ENCODE data around the gene ACTR10.
"Not testable (repeated sequence)": the region's sequence is repeated elsewhere in the genome, so short reads cannot be mapped to it uniquely, and the experiment has no call there.

Gene ACTR10

GRCh38 chr14:58215191-58215914 lies 15.4 kb downstream of the ACTR10 start:
- no peak for DNase-seq (ENCODE audit: extremely low read depth in 1 of 2, low read depth in 1 of 2)

GRCh38 chr14:58216544-58216943 lies 16.6 kb downstream of the ACTR10 start:
- no peak for DNase-seq (ENCODE audit: extremely low read depth in 1 of 2, low read depth in 1 of 2)

GRCh38 chr14:58227096-58227819 lies 27.3 kb downstream of the ACTR10 start:
- DNase-seq (ENCODE audit: extremely low read depth in 1 of 2, low read depth in 1 of 2): no peak

- DNase-seq (ENCODE audit: extremely low read depth in 1 of 2, low read depth in 1 of 2): peak in 1 of 2 donors; percentile 12
Measured at GRCh38 chr14:58238252-58239243, 38.6 kb downstream of the ACTR10 start.

GRCh38 chr14:58239244-58240195 lies 39.6 kb downstream of the ACTR10 start:
- peak; percentile 26 to 55 for DNase-seq (ENCODE audit: extremely low read depth in 1 of 2, low read depth in 1 of 2)

GRCh38 chr14:58243790-58244555 lies 44.0 kb downstream of the ACTR10 start:
- DNase-seq (ENCODE audit: extremely low read depth in 1 of 2, low read depth in 1 of 2): no peak

GRCh38 chr14:58244556-58245387 lies 44.8 kb downstream of the ACTR10 start, which contains the start of gene PSMA3:
PSMA3 (plus strand) TSS chr14:58244843; CDS start chr14:58244921, 78 bp downstream.
- peak; percentile 93 to 96 for DNase-seq (ENCODE audit: extremely low read depth in 1 of 2, low read depth in 1 of 2)

- no peak for DNase-seq (ENCODE audit: extremely low read depth in 1 of 2, low read depth in 1 of 2)
Measured at GRCh38 chr14:58245562-58245961, 45.6 kb downstream of the ACTR10 start.

GRCh38 chr14:58249611-58250010 lies 49.7 kb downstream of the ACTR10 start:
- no peak for DNase-seq (ENCODE audit: extremely low read depth in 1 of 2, low read depth in 1 of 2)

- DNase-seq (ENCODE audit: extremely low read depth in 1 of 2, low read depth in 1 of 2): no peak
Measured at GRCh38 chr14:58258156-58258555, 58.2 kb downstream of the ACTR10 start.

GRCh38 chr14:58262005-58262404 lies 62.1 kb downstream of the ACTR10 start:
- DNase-seq (ENCODE audit: extremely low read depth in 1 of 2, low read depth in 1 of 2): not testable (repeated sequence)

- no peak for DNase-seq (ENCODE audit: extremely low read depth in 1 of 2, low read depth in 1 of 2)
Measured at GRCh38 chr14:58265401-58265800, 65.5 kb downstream of the ACTR10 start.

- no peak for DNase-seq (ENCODE audit: extremely low read depth in 1 of 2, low read depth in 1 of 2)
Measured at GRCh38 chr14:58270628-58271027, 70.7 kb downstream of the ACTR10 start.

- no peak for DNase-seq (ENCODE audit: extremely low read depth in 1 of 2, low read depth in 1 of 2)
Measured at GRCh38 chr14:58272588-58273372, 72.8 kb downstream of the ACTR10 start.

- no peak for DNase-seq (ENCODE audit: extremely low read depth in 1 of 2, low read depth in 1 of 2)
Measured at GRCh38 chr14:58274881-58275280, 74.9 kb downstream of the ACTR10 start.

GRCh38 chr14:58275527-58276190 lies 75.7 kb downstream of the ACTR10 start:
- no peak for DNase-seq (ENCODE audit: extremely low read depth in 1 of 2, low read depth in 1 of 2)

GRCh38 chr14:58276208-58276607 lies 76.3 kb downstream of the ACTR10 start:
- DNase-seq (ENCODE audit: extremely low read depth in 1 of 2, low read depth in 1 of 2): no peak

Measured in stimulated activated CD8-positive, alpha-beta memory T cell treated with anti-CD3 and anti-CD28 coated beads, Interleukin-7, amount 100 ng/mL, for 48 hours (primary cell).